Activated T-cell treated with anti-CD3 and anti-CD28 coated beads, Interleukin-2, amount 50 U/mL, for 48 hours (primary cell): ENCODE data around the gene SH3BP4.
"Not testable (repeated sequence)": the region's sequence is repeated elsewhere in the genome, so short reads cannot be mapped to it uniquely, and the experiment has no call there.

Experiments used
- DNase-seq, 2 experiments: peaks; one replicate each; pipeline ENCODE4 v3.0.0-alpha.2; 2020

SH3BP4 gene

DNA sequence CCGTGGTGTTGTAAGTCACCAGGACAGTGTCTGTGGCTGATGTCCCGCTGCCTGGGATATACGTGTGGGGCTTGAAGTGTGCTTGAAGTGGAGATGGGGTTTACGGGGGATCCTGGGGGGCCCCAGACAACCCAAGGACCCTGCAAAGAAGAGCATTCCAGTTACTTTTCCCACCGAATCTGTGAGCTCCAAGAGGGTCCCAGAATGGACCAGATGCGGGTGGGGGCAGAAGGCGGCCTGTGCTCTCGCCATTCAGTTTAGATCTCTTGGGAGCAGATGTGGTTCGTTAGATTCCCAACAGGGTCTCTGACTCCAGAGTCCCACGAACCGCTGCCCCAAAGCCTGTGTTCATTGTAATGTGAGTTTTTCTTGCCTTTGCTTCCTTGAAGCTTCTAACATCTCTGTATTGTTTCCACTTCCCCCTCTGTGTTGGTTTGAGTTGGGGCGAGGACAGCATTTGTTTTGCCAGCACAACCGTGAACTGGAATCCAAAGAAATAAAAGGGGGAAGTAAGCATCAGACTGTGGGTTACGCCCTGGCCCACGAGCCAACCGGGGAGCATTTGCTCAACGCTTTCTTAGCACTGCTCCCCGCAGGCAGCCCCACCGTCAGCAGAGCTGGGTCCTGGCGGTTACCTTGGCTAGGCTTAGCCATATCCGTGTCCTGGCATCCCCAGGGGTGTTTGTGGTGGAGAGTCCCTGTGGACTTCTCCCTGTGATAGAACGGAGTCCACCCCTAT is 92.1 kb downstream of the SH3BP4 start:
- DNase-seq: no peak

DNA sequence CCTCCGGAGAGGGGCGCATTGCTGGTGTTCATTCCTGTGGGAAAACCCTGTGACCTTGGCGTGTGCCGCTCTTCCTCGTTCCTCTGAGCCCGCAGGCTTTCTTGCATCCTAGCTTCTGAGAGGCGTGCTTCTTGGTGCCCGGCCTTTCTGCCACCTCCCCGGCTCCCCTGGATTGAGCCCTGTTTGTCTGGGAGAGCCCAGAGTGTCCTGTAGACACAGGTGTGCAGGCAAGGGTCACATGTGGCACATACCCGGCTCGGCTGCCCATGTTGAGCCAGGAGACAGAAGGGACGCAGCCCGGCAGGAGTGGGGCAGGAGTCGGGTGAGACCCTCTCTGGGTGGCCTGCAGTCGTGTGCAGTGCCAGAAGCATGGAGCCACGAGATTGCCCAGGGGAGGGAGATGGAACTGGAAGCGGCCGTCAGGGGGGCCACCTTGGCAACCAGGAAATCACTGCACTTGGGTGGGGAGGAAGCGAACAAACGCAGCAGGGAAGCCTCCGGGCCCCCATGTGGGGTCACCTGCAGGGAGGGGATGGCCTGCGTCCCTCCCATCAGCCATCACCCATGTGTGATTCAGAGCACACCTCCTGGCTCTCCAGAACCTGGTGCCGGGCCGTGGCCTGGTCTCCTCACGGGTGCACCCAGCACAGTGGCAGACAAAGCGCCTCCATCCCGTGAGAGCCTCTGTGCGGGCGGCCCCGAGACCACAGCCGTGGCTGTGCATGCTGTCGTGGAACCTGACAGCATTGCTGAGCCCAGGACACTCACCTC is 92.9 kb downstream of the SH3BP4 start:
- no peak for DNase-seq

DNA sequence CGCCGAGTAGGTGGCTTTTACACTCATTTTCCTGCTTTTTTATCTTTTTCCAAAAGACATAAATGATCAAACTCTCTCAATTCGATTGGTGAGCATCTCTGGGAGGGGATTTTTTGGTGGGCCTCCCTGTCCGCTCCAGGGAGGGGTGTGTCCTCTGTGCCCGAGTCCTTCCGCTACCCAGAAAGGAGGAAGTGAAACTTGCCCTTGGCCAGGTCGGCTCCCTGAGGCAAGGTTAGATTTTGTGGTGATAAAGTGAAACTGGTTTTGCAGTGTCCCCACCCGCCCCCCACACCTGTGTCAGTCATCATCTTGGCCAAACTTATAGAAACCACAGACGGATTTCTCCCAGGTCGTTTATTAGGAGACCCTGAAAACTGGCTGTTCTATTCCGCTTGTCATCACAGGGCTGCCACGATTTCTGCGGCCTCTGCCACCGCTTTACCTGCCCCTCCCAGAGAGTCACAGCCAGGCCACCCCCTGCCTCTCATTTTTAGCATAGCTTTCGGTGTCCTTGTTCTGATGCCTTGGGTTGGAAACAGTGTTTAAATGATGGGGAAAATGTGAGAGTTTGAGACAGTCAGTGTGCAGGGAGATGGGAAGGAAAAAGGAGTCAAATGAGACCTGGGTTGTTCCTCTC is 93.6 kb downstream of the SH3BP4 start:
- DNase-seq: no peak

DNA sequence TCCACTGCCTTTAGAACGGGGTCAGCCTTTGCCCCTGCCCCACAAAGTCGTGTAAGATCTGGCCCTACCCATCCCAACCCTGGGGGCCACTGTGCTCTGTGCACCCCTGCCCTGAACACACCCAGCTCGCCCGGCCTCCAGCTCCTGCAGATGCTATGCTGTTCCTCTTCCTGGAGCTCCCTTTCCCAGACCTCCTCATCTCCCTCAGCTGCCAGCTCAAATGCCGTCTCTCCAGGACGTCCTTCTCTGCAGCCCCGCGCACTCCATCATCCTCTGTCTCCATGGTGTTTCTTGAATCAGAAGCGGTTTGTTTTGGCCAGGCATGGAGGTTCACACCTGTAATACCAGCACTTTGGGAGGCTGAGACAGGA is 94.1 kb downstream of the SH3BP4 start:
- DNase-seq: no peak

DNA sequence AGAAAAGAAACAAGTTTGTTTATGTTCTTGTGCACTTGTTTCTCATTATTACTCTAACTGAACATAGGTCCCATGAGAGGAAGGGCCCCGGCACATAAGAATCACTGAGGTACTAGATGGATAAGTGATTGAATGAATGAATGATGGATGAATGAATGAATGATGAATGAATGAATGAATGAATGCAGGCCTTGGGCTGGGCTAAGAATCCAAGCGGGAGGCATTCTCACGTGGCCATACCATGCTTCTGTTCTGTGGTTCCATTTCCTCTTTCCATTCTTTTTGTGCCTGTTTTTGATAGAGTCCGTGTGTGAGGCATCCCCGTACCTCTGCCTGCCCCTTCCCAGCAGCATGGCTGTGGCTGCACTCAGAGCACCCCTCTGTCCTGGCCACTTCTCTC is 94.8 kb downstream of the SH3BP4 start:
- no peak for DNase-seq

DNA sequence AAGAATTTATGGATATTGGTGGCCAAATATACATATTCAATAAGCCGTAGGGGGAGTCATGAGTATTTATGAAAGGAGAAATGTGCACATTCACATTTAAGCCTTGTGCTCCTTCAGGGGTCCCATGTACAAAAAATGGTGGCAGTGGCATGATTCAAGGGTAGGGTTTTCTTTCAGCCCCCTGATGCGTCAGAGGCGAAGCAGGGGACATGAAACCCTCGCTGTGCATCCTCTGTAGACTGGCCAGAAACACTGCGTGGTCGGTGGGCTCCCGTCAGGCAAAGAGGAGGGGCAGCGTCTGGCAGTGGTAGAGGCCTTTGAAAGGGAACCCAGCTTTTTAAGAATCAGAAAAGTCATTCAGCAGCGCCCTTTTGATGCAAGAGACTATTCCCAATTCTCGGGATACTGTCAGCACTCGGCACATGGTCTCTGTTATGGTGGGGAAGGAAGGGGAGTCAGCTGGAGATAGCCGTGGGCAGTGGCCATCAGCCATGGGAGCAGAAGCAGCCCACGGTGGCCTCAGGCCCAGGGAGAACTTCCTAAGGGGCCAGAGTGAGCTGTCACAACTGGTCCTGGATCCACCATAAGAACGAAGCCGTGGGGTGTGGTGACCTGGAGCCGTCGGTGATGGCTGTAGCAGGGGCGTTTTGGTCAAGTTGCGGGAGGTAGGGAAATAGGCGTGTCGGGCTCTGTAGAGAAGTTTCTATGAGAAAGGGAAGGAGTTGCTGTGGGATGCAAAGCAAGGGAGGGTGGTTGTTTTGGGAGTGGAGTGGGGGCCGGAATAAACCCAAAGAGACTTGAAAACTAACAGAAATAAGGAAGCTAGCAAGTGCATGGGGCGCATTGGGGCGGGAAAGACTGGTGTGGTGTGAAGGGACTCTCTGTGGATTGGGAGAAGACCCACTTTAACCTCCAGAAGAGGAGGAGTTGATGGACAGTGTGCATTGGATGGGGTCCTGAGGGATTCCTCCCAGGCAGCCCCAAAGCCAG is 95.6 kb downstream of the SH3BP4 start:
- no peak for DNase-seq

DNA sequence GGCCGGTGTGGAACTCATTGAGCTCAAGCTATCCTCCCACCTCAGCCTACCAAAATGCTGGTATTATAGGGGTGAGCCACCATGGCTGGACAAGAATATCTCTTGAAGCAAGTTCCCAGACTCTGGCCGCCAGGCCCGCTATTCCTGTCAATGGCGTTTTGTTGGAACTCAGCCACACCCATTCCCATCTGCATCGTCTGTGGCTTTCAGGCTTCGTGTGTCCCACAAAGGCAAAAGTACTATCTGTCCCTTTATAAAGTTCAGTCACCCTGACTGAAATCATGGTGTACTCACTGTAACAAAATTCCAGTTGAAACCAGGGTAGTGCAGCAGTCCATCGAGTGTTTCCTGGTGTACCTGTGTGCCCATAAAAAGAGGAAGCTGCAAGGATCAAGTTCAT is 96.7 kb downstream of the SH3BP4 start:
- no peak for DNase-seq

DNA sequence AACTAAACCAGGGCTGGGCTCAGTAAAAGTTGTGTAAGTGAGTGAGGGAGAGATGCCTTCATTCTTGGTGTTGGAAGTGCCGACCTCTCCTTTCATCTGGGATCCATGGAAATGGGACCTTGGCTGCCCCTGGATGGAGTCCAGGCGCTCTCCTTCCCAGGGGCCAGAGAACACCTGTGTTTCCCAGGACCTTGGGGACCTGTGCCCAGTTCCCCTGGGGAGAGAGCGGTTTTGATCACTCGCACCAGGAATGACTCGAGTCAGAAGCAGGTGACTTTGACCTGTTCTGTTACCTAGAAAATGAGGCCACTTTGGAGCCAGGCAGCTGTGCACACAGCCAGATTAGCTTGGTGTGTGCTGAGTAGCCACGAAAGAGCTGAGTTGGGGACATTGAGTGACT is 97.3 kb downstream of the SH3BP4 start:
- no peak for DNase-seq

DNA sequence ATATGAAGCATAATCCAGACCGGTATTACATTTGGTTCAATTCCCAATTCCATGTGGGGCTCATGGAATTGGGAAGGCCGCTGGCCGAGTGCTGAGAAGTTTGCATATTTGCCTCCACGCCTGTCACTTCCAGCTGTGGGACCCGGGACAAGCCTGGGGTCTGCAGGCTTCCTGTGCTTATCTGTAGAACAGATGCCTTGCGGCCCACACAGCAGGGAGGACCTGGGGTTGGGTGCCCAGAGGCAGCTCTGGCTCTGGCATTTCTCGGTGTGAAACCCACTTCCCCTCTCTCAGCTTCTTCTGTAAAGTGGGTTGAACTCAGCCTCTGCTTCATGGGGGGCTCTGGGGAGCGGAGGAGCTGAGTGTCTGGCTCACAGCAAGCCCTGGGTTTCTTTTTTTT is 97.9 kb downstream of the SH3BP4 start:
- no peak for DNase-seq

DNA sequence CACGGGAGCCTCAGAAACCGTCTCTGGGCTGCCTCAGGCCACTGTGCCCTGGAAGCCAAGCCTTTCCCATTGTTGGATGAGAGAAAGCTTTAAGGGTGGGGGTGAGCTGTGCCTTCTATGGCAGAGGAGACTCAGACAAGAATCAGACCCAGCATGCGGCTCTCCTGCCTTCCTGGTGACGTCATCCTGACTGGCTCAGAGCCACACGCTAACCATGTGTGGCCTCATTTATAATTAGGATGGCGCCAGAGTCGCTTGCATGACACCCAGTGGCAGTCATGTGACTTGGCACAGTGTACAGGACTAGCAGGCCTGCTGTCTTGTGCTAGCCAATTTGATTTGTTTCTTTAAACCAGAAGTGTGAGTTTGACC is 99.1 kb downstream of the SH3BP4 start:
- no peak for DNase-seq

DNA sequence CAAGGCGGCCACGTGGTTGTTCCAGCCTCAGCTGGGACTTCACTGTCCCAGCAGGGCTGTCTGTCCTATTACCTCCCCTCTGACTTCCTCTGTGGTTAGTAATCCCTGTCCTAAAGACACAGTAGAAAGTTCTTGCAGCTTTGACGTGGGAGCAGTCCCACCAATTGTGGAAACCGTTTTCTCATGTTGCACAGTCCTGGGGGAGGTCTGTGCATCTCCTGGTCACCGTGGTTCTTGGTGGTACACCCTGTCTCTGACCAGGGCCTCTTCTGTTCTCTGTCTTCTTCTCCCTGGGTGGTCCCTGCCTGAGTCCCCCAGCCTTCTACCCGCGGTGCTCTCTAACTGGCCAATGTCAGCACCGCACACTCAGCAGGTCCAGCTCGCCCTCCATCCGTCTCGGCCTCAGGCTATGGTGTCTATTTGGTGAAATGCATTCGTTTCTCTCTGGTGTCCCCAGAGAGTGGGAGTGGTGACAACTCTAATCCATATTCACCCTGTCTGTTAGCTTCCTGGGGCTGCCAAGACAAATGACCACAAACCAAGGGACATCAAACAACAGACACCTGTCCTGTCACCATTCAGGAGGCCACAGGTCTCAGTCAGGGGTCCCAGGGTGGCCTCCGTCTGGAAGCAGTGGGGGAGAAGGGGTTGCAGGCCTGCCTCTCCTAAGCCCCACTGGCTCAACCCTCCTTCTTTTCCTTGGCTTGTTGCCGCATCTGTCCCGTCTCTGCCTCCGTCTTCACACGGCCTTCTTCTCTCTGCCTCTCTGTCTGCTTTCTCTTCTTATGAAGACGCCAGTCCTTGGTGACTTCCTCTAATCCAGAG is 99.8 kb downstream of the SH3BP4 start:
- DNase-seq: no peak

DNA sequence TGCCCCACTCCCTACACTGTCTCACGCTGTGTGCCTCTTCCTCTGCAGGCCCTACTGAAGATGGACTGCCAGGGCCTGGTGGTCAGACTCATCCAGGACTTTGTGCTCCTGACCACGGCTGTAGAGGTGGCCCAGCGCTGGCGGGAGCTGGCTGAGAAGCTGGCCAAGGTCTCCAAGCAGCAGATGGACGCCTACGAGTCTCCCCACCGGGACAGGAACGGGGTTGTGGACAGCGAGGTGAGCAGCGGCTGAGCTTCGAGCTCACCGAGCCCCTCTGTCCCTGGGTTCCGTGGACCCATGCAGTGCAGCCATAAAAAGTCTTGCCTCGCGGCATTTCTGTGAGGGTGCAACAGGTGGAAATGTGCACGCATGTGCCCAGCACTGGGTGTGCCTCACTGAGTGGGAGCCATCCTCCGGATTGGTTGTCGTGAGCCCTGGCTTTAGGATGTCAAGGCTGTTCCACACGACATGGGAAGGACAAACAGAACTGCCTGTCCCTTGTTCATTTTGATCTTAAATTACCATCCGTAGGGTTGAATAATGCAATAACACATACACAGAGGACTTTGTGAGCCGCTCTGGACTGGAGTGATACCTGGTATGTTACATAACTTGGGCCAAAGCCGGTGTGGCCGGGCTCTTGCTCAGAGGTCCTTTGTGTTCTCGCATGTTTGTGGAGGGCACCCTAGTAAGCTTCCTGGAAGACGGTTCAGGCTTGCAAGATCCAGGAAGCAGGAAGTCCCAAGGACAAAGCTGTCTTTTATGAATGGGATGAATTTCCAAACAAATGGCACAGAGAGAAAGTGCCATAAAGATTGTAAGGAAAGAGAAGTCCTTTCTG is 100.9 kb downstream of the SH3BP4 start:
- no peak for DNase-seq

DNA sequence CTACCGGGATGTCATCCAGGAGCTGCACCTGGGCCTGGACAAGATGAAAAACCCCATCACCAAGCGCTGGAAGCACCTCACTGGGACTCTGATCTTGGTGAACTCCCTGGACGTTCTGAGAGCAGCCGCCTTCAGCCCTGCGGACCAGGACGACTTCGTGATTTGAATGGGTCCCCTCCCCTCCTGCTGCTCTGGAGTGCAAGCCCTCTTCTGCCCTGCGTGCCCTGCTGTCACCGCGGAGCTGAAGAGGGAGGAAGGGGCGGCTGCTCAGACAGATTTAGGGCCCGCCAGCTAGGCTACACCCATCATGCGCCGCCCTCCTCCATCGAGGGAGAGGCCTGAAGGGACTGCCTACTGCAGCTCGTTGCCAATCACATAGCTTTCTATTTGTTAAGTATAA is 101.8 kb downstream of the SH3BP4 start:
- DNase-seq: no peak

DNA sequence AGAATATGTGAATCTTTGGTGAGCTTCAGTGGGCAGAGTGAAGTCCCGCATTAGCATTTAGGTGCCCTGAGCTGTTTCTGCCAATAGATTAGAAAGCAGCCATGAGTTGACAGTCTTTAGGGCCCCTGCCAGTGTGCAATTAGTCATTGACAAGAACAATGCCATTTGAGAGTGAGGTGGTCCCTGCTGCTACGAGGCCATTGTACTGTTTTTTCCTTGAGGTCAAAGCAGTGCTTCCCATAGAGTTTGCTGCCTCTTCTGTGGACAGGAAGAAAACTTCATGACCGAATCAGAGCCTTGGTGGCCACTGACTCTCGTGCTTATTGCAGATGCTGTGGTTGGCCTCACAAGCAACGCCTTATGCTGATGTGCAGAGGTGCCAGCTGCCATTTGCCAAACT is 102.7 kb downstream of the SH3BP4 start:
- DNase-seq: no peak

DNA sequence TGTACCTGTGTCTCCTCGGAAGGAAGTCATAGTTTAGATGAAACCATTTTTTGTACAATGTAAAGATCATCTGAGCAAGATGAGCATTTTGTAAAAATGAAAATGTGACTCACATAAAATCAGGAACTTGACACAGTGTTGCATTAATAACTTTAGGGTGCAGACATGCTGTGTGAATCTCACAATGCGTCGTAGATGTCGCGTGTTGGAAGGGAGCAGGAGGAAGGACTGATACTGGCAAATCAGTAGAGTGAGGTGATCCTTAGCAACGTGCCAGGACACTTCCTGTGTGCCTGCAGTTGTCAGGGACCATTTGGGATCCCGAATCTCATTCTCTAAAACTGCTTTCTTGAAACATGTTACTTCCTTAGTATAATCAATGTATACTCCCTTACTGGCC is 103.1 kb downstream of the SH3BP4 start:
- DNase-seq: no peak

DNA sequence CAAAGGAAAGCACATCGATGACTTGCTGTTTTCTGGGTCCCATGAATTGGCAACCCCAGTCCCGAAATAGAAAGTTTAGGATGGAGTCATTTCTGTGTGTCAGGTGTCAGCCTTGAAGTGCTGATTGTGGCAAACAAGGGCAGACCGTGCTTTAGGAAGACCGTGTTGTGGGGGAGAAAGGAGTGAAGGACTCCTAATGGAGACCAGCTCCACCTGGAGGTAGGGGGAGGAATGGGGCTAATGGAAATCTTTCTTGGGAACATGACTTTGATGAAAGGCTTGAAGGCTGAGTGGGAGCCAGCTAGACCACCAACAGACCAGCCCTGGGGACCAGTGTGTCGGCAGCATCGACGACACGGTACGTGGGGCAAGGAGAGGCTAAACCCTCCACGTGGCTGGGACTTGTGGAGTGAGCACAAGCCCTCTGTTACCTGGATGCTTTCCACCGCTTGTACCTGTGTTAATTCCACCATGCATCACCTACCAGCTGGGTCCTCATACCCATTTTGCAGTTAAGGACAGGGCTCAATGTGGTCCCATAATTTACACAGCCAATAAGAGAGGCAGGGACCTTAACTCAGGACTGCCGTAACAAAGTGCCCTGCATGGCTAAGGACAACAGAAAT is 104.2 kb downstream of the SH3BP4 start:
- DNase-seq: no peak

DNA sequence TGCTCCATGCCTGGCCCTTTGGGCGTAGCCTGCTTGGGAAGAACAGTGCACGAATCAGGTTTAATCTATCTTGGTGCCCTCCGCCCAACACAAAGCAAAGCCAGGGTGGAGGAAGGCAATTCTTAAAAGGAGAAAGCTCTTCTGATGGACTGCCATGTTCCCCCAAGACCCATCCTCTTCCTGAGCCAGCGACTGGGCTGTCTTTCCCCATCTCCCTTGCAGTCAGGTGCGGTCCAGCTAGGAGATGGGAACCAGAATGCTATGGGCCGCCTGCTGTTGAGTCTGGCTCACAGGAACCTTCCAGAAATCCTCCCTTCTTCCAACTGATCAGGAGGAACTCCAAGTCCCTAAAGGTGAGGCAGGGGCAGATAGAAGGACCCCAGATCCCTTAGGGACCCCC is 105.0 kb downstream of the SH3BP4 start:
- DNase-seq: no peak

DNA sequence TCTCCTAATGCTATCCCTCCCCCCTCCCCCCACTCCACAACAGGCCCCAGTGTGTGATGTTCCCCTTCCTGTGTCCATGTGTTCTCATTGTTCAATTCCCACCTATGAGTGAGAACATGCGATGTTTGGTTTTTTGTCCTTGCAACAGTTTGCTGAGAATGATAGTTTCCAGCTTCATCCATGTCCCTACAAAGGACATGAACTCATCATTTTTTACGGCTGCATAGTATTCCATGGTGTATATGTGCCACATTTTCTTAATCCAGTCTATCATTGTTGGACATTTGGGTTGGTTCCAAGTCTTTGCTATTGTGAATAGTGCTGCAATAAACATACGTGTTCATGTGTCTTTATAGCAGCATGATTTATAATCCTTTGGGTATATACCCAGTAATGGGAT is 105.8 kb downstream of the SH3BP4 start:
- DNase-seq: not testable (repeated sequence)

DNA sequence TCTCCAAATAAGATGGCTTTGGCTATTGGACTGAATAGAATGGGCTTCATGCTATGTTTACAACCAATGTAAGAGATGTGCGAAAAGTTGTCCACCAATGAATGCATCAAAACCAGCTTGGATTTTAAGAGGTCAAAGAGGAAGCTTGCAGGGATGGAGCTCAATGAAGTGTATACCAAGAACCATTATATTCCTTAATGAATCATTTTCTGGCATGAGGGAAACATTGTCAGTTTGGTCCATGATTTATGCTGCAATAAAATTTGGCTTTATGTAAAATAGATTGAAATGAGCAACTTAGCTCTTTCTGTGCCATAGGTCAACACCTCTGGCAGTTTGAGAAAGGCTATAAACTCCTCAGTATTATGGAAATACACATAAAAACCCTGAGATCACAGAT is 107.3 kb downstream of the SH3BP4 start:
- no peak for DNase-seq

DNA sequence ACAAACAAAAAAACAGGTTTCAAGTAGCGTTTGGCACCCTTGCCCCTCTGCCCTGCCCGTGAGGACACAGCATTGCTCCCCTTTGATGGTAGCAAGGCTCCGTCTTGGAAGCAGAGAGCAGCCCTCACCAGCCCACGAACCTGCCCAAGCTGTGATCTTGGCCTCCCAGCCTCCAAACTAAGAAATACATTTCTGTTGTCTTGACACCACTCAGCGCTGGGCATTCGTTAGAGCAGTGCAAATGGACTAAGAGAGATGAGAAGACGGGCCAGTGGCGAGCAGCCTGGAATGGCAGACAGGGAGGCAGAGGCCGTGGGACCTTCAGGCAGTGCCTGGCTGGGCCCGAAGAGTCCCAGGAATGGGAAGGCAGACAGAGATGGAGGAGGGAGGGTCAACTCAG is 109.8 kb downstream of the SH3BP4 start:
- no peak for DNase-seq
